K562 (cell line): ENCODE data around the gene EMILIN3. TPM values are rescaled to one million over a fixed set of nuclear protein-coding genes. Genes with fewer than 3 reads are reported as not detected.
A peak's percentile ranks its signal among the peaks of the same experiment; 100 is the strongest.

Experiments used
- ARID3A ChIP-seq: IDR thresholded peaks from 2 replicates; pipeline ENCODE4 v1.6.1; 2012; ENCODE audit warnings: low read depth, low read length, improper control_type of control experiment, borderline replicate concordance
- CREB3 ChIP-seq: fragments of 450-650 bp; conservative IDR thresholded peaks from 2 replicates; pipeline ENCODE4 v1.6.1; 2016; ENCODE audit warnings: missing genetic modification characterization, low read depth, mild to moderate bottlenecking, missing compliant biosample characterization, moderate library complexity
- ELF2 ChIP-seq: fragments of 250-450 bp; sonication (Bioruptor Pico); IDR thresholded peaks from 2 replicates; pipeline ENCODE4 v1.5.0; 2021; ENCODE audit warnings: mild to moderate bottlenecking
- GABPB1 ChIP-seq: sonication (generic); formaldehyde crosslinking; IDR thresholded peaks from 2 replicates; pipeline ENCODE4 v1.8.0; 2022; ENCODE audit warnings: mild to moderate bottlenecking, missing genetic modification reagents
- GATAD2B ChIP-seq: fragments of 450-650 bp; IDR thresholded peaks from 2 replicates; pipeline ENCODE4 v1.6.1; 2017; ENCODE audit warnings: mild to moderate bottlenecking, borderline replicate concordance
- HSF4 ChIP-seq: fragments of 250-450 bp; sonication (Bioruptor Pico); IDR thresholded peaks from 2 replicates; pipeline ENCODE4 v2.1.2; 2022; ENCODE audit warnings: mild to moderate bottlenecking, moderate library complexity, borderline replicate concordance
- ILF3 ChIP-seq: fragments of 450-650 bp; IDR thresholded peaks from 2 replicates; pipeline ENCODE4 v1.6.1; 2018; ENCODE audit warnings: antibody characterized with exemption, mild to moderate bottlenecking, moderate library complexity, borderline replicate concordance
- IRF1 ChIP-seq: sonication (generic); formaldehyde crosslinking; IDR thresholded peaks from 2 replicates; pipeline ENCODE4 v1.8.0; 2022; ENCODE audit warnings: missing genetic modification reagents, mild to moderate bottlenecking, borderline replicate concordance
- KLF1 ChIP-seq: fragments of 450-650 bp; IDR thresholded peaks from 2 replicates; pipeline ENCODE4 v1.6.1; 2016; ENCODE audit warnings: missing genetic modification characterization, missing compliant biosample characterization
- MLX ChIP-seq, 2 experiments: fragments of 450-650 bp in 1 of 2; sonication (generic) in 1 of 2; formaldehyde crosslinking; conservative IDR thresholded peaks; 2 replicates each; pipeline versions ENCODE4 v1.4.0 to v1.8.1; 2020 to 2022; ENCODE audit warnings: mild to moderate bottlenecking in 1 of 2, missing genetic modification reagents in 1 of 2
- PATZ1 ChIP-seq: fragments of 250-450 bp; sonication (Bioruptor Pico); IDR thresholded peaks from 2 replicates; pipeline ENCODE4 v1.5.0; 2020; ENCODE audit warnings: mild to moderate bottlenecking, borderline replicate concordance
- STAG1 ChIP-seq: sonication (generic); formaldehyde crosslinking; IDR thresholded peaks from 2 replicates; pipeline ENCODE4 v1.5.0; 2020; ENCODE audit warnings: missing genetic modification reagents, borderline replicate concordance
- TAF1 ChIP-seq: IDR thresholded peaks from 2 replicates; pipeline ENCODE4 v1.6.1; 2011; ENCODE audit warnings: mild to moderate bottlenecking, low read length, moderate library complexity; ENCODE audit not compliant: insufficient read depth, control insufficient read depth, severe bottlenecking; ENCODE audit errors: extremely low read depth
- ZEB2 ChIP-seq: fragments of 450-650 bp; IDR thresholded peaks from 2 replicates; pipeline ENCODE4 v1.6.1; 2016
- ZNF140 ChIP-seq: fragments of 250-450 bp; sonication (Bioruptor Pico); IDR thresholded peaks from 2 replicates; pipeline ENCODE4 v1.8.0; 2021; ENCODE audit warnings: moderate library complexity, mild to moderate bottlenecking, inconsistent platforms
- ZNF165 ChIP-seq: fragments of 250-450 bp; sonication (Bioruptor Pico); IDR thresholded peaks from 2 replicates; pipeline ENCODE4 v1.4.0; 2020; ENCODE audit warnings: borderline replicate concordance
- ZNF444 ChIP-seq: fragments of 250-450 bp; sonication (Bioruptor Pico); IDR thresholded peaks from 2 replicates; pipeline ENCODE4 v1.4.0; 2020; ENCODE audit warnings: mild to moderate bottlenecking, moderate library complexity
- ZNF740 ChIP-seq, 3 experiments: fragments of 200-800 bp in 1 of 3; sonication (Bioruptor generic) in 1 of 3; sonication (generic) in 1 of 3; formaldehyde crosslinking in 1 of 3; IDR thresholded peaks; 2 replicates each; pipeline versions ENCODE4 v1.6.1 to v1.8.0; 2016 to 2022; ENCODE audit warnings: mild to moderate bottlenecking in 2 of 3, missing compliant biosample characterization in 2 of 3, missing genetic modification characterization in 2 of 3, missing genetic modification reagents in 1 of 3
- ZNF75A ChIP-seq: fragments of 450-650 bp; formaldehyde crosslinking; IDR thresholded peaks from 2 replicates; pipeline ENCODE4 v1.4.0; 2020; ENCODE audit warnings: mild to moderate bottlenecking
- polyA plus RNA-seq, 8 experiments: library from polyadenylated mRNA; depleted of rRNA in 4 of 8; stranded (reverse) in 5 of 8; unstranded in 3 of 8; fragments of >200 nt; fragmentation: Nextera tagmentation in 2 of 8; fragmentation: Illumina TruSeq in 1 of 8; extraction: Ambion mirVana in 2 of 8; extraction: Trizol in 1 of 8; gene quantifications; 2 replicates each; pipeline versions ENCODE4 v1.2.1 to v1.2.3, GENCODE V29; 2011 to 2014; ENCODE audit warnings: inconsistent platforms in 1 of 8, missing spikeins in 1 of 8
- total RNA-seq, 7 experiments: library from RNA; depleted of rRNA in 6 of 7; stranded (reverse); fragments of >200 nt in 6 of 7; fragmentation: Illumina TruSeq in 2 of 7; extraction: Trizol in 2 of 7; gene quantifications; 2 replicates each; pipeline versions ENCODE4 v1.2.1 to v1.2.3, GENCODE V29; 2011 to 2021; ENCODE audit warnings: low replicate concordance in 1 of 7

Gene EMILIN3
- total and polyA plus RNA-seq, 9 of the 15 experiments (the other 6 are each of a cell fraction or from before 2014, with no cell fraction given) = 0.01 to 0.07 TPM; not detected in 7

GRCh38 chr20:41340327-41341055, 26.1 kb downstream of the EMILIN3 start, which contains the start of gene LPIN3 (continued):
- no peak for TF ChIP-seq ARID3A
- TF ChIP-seq HSF4 = no peak
- TF ChIP-seq ZNF740 (CRISPR knock-in tag; IDR thresholded peaks at IDR 0.05) = no peak
- no peak for TF ChIP-seq ZNF740 (tag; IDR thresholded peaks at IDR 0.05)
- no peak for TF ChIP-seq ZNF75A (CRISPR knock-in tag)
- peak; percentile 84 for TF ChIP-seq ELF2 (CRISPR knock-in tag)
- TF ChIP-seq TAF1 = peak; percentile 45
- no peak for TF ChIP-seq GATAD2B
- no peak for TF ChIP-seq CREB3 (tag)
- TF ChIP-seq ILF3 = no peak
- no peak for TF ChIP-seq PATZ1 (CRISPR knock-in tag)
- no peak for TF ChIP-seq ZNF140 (CRISPR knock-in tag)
- no peak for TF ChIP-seq ZNF165 (CRISPR knock-in tag)
- peak; percentile 56; the same call in 1 of the 2 replicates for TF ChIP-seq ZEB2
- peak; percentile 75; the same call in 1 of the 2 replicates for TF ChIP-seq STAG1 (CRISPR knock-in tag)
- TF ChIP-seq IRF1 (CRISPR knock-in tag) = no peak
- TF ChIP-seq GABPB1 (CRISPR knock-in tag) = peak; percentile 64; the same call in 1 of the 2 replicates
- TF ChIP-seq KLF1 = no peak
- TF ChIP-seq ZNF444 (CRISPR knock-in tag) = no peak
- TF ChIP-seq MLX (CRISPR knock-in tag; conservative IDR thresholded peaks at IDR 0.05) = no peak
